ENCODE results near the gene NACAD. TPM values are rescaled to one million over a fixed set of nuclear protein-coding genes. Genes with fewer than 3 reads are reported as not detected.

The NACAD gene, protein sequence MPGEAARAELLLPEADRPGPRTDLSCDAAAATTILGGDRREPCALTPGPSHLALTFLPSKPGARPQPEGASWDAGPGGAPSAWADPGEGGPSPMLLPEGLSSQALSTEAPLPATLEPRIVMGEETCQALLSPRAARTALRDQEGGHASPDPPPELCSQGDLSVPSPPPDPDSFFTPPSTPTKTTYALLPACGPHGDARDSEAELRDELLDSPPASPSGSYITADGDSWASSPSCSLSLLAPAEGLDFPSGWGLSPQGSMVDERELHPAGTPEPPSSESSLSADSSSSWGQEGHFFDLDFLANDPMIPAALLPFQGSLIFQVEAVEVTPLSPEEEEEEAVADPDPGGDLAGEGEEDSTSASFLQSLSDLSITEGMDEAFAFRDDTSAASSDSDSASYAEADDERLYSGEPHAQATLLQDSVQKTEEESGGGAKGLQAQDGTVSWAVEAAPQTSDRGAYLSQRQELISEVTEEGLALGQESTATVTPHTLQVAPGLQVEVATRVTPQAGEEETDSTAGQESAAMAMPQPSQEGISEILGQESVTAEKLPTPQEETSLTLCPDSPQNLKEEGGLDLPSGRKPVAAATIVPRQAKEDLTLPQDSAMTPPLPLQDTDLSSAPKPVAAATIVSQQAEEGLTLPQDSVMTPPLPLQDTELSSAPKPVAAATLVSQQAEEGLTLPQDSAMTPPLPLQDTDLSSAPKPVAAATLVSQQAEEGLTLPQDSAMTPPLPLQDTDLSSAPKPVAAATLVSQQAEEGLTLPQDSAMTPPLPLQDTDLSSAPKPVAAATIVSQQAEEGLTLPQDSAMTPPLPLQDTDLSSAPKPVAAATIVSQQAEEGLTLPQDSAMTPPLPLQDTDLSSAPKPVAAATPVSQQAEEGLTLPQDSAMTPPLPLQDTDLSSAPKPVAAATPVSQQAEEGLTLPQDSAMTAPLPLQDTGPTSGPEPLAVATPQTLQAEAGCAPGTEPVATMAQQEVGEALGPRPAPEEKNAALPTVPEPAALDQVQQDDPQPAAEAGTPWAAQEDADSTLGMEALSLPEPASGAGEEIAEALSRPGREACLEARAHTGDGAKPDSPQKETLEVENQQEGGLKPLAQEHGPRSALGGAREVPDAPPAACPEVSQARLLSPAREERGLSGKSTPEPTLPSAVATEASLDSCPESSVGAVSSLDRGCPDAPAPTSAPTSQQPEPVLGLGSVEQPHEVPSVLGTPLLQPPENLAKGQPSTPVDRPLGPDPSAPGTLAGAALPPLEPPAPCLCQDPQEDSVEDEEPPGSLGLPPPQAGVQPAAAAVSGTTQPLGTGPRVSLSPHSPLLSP (N-terminal part only)
- 1 to 10 TPM; 6.1 to 9.8 (median 9.5) TPM for polyA plus RNA-seq (ENCODE audit: insufficient read length in 4 of 4)

DNA sequence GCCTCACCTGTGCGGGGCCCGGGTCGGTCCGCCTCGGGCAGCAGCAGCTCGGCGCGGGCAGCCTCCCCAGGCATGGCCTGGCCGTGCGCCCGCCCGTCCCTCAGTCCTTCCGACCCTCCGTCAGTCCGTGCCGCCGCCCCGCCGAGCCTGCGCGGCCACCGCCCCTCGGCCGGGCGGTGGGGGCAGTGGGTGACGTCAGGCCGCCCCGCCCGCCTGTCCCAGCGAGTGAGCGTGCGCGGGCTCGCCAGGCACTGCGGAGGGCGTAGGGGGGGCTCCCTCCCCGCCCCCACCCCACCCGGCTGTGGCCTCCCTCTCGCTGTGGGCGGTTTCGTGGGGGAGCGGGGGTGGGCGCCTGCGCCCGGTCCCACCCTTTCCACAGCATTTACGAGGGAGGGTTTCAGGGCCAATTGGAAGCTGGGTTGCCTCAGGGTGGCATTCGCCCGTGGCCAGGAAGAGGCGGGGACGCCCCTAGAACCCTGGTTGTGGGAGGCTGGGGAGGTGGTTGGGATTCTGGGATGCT lies at the start of gene NACAD:
TSS of gene NACAD (minus strand) at position 149 of the 520 bp plus-strand sequence. CDS start at position 74, 75 bp downstream.
- DNase-seq (ENCODE audit: low read depth in 4 of 4, low spot score in 3 of 4), result peak in 2 of 4 donors; percentile 18 to 35

DNA sequence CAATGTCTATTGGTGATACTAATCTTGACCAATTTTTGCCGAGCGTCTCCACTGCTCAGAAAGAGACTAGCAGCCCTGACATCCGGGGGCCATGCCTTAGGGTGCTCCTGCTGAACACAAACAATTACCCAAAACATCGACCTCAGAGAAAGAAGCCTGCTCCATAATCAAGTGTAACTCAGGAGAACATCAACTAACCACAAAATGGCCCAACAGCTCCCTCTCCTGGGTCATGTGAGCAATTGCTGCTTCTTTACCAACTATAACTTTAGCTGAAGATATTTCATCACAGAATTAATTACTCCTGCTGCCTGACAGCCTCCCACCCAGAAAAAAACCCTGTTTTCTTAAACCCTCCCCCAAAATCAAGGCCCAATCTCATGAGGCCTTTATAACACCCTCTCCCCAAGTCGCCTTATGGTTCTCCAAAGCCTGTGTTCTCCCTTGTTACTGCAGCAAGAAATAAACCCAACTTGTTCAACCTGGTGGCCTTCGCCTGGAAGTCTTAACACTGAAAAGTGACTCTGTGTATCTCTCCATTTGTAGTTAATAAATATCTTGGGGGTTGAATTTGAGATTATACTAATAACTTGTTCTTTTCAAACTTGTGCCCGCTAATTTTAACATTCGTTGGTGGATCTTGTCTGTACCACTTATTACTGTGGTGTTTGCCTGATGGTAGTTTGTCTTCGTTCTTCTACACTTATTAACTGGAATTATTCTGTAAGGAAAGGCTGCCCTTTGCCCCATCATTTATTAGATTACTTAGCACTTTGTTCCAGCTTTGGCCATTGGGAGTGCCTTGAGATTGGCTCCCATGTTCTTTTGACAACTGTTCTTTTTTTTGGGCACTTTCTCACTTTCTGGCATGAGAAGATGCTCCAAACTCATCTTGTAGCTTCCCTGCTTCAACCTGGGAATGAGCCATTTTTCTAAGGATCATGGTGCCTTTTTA lies 47.6 kb upstream of the NACAD start:
- peak; percentile 54 to 73 (median 60) for DNase-seq (ENCODE audit: low read depth in 4 of 4, low spot score in 3 of 4)

- DNase-seq (ENCODE audit: low read depth in 4 of 4, low spot score in 3 of 4), result no peak
Observed at GRCh38 chr7:45133877-45134276, 45.1 kb upstream of the NACAD start.

- no peak for DNase-seq (ENCODE audit: low read depth in 4 of 4, low spot score in 3 of 4)
Observed at GRCh38 chr7:45133352-45133751, 44.6 kb upstream of the NACAD start.

DNA sequence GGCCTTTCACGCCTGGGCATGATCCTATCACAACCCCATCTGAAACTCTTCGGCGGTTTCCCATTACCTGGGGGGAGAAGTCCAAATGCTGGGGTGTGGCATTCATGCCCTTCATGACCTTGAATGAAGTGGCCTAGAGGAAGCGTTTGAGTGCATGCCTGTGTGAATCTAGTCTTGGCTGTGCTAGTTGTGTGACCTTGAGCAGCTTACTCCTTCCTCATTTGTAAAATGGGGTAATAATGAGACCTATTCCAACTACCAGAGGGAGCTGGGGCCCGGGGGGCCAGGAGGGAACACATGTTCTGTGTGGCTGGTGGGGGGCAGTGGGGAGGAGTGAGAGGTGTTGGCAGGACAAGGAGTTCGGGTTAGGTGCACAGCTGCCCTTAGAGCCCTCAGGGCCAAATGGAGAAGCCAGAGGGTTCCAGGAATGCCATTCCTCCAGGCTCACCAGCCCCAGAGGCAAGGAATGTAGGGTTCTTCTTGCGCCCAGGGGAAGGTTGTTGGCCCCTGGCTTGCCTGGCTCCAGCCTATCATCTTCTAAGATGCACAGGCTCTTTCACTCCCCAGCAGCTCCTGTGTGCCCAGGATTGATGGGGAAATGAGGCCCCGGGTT lies 44.0 kb upstream of the NACAD start:
- no peak for DNase-seq (ENCODE audit: low read depth in 4 of 4, low spot score in 3 of 4)

GRCh38 chr7:45131891-45132290 lies 43.1 kb upstream of the NACAD start:
- DNase-seq (ENCODE audit: low read depth in 4 of 4, low spot score in 3 of 4), result no peak

DNA sequence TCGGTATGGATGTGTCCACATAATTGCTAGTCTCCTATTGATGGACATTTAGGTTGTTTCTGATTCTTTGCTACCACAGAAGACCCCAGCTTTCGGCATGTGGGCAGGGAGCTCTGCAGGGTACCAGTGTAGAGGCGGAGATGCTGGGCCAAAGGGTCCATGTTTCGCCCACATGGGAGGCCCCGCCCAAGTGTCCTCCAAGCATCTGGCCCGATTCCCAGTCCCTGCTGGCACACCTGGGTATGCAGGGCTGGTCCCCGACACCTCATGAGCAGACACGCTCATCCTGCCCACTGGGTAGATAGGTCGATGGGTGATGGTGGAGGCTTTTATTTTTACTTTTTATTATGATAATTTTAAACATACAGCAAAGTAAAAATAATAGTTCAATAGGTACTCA lies 42.1 kb upstream of the NACAD start:
- no peak for DNase-seq (ENCODE audit: low read depth in 4 of 4, low spot score in 3 of 4)

GRCh38 chr7:45129906-45130305 lies 41.1 kb upstream of the NACAD start:
- DNase-seq (ENCODE audit: low read depth in 4 of 4, low spot score in 3 of 4), result no peak

- no peak for DNase-seq (ENCODE audit: low read depth in 4 of 4, low spot score in 3 of 4)
Observed at GRCh38 chr7:45129181-45129800, 40.5 kb upstream of the NACAD start.

DNA sequence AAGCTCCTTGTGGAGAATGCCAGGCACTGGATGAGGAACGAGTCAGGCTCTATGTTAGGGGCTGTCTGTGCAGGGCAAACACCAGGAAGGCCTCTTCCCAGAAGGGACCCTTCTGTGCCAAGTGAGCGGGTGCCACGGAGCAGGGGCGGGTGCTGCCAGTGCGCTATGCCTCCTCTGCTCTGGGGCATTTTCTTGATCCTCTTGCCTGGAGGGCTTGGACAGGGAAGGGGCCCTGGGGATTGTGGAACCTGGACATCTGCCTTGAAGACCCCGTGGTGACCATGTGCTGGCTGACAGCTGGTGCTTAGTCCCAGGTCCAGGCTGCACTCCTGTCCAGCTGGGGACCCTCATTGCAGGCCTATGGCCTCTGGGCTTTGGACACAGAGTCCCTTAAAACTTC lies 38.2 kb upstream of the NACAD start:
- DNase-seq (ENCODE audit: low read depth in 4 of 4, low spot score in 3 of 4), result no peak

GRCh38 chr7:45126201-45126600 lies 37.4 kb upstream of the NACAD start:
- no peak for DNase-seq (ENCODE audit: low read depth in 4 of 4, low spot score in 3 of 4)

DNA sequence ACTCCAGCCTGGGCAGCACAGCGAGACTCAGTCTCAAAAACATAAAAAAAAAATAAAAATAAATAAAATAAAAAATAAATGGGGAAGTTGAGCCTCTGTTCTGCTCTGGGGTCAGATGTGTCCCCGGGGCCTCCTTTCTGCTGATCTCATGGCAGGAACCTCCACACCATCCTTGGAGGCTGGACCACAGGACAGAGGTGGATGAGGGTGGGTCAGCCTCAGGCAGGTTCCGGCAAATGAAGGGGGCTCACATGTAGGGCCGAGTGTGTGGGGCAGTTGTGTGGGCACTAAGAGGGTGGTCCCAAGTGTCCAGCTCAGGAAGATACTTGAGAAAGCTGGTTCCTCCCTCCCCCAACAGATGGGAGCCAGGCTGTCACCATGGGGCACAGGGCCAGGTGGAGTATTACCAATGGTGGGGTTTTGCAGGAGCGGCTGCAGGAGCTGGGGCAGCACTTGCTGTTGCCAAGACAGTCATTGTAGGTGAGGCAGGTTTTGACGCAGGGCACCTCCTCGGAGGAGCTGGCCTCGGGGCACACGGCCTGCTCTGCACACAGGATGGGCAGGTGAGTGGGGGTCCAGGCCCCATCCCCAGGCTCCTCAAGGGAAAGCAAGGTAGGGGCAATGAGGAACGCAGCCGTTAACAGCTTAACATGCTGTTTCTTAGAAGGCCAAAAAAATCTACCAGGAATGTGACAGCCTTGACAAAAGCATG lies 36.6 kb upstream of the NACAD start:
- DNase-seq (ENCODE audit: low read depth in 4 of 4, low spot score in 3 of 4), result no peak

DNA sequence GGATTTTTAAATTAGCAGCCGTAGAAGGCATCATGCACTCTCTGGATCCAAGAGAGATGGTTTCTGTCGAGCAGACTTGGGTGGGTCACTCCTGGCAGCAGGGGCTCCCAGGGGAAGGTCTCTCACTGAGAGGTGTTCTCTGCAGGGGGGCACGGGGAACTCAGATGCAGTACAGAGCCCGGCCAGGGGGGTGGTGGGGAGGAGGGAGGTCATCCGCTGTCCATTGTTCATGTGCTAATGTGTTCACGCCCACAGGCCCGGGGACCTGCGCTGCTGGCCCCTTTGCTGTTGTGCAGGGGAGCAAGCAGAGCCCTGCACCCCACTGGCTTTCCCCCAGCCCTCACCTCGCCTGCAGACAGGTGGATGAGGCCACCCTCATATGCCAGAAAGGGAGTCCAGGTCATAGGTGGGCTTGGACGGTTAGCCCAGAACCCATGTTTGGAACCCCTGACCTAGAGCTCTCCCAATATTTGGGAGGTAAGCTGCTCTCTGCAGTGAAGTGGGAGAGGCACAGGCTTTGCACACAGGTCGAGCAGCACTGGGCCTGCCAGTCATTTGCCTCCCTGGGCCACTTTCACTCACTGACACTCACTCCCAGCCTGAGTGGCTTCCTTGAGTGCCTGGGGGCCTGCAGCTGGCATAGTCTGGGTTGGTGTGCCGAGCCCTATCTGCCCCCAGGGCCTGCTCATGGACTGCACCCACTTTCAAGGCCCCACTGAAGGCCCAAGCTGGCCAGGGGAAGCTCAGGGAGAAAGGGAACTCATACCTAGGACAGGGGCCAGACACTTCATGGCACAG lies 35.3 kb upstream of the NACAD start:
- DNase-seq (ENCODE audit: low read depth in 4 of 4, low spot score in 3 of 4), result no peak

GRCh38 chr7:45122975-45123860 lies 34.4 kb upstream of the NACAD start:
- DNase-seq (ENCODE audit: low read depth in 4 of 4, low spot score in 3 of 4), result no peak

GRCh38 chr7:45119550-45119949 lies 30.8 kb upstream of the NACAD start:
- DNase-seq (ENCODE audit: low read depth in 4 of 4, low spot score in 3 of 4), result no peak

- no peak for DNase-seq (ENCODE audit: low read depth in 4 of 4, low spot score in 3 of 4)
Observed at GRCh38 chr7:45118889-45119331, 30.1 kb upstream of the NACAD start.

Data from right renal pelvis (tissue), 4 donors.